HEK293 (cell line): ENCODE measurements around the gene TSPAN10.
A peak's percentile ranks its signal among the peaks of the same experiment; 100 is the strongest.

Experiments used
- CTCF ChIA-PET: fragments of 350-600 bp; formaldehyde crosslinking; extraction: SDS; loops from one replicate; lab custom pipeline; 2021; ENCODE audit warnings: antibody characterized with exemption; lab: Yijun Ruan, JAX
- POLR2A ChIA-PET: fragments of 300-600 bp; formaldehyde crosslinking; extraction: SDS; loops from one replicate; lab custom pipeline; 2020; ENCODE audit warnings: antibody characterized with exemption, inconsistent platforms; lab: Yijun Ruan, JAX
- H3K27ac ChIP-seq: fragments of 200-500 bp; sonication (Bioruptor generic); 2 replicates; pipeline ENCODE4 v1.5.1; 2014; ENCODE audit warnings: low read depth, low read length, control low read depth, inconsistent platforms; ENCODE audit errors: extremely low read depth
- H3K36me3 ChIP-seq, 2 experiments: fragments of 200-500 bp in 1 of 2; sonication (Bioruptor generic) in 1 of 2; 1 replicate in 1 of 2; 2 replicates in 1 of 2; pipeline ENCODE4 v1.5.1; 2014 to 2017; ENCODE audit warnings: inconsistent platforms in 2 of 2, low read length in 2 of 2; ENCODE audit not compliant: control insufficient read depth in 2 of 2, insufficient read depth in 1 of 2
- H3K4me1 ChIP-seq: fragments of 200-500 bp; sonication (Bioruptor generic); 2 replicates; pipeline ENCODE4 v1.5.1; 2014; ENCODE audit warnings: mild to moderate bottlenecking, low read length, inconsistent platforms; ENCODE audit not compliant: control insufficient read depth, insufficient read depth
- H3K4me3 ChIP-seq: 2 replicates; pipeline ENCODE4 v1.5.1; 2011; ENCODE audit warnings: low read depth, mild to moderate bottlenecking, control low read depth, low read length, moderate library complexity
- H3K9me3 ChIP-seq: fragments of 200-500 bp; sonication (Bioruptor generic); 2 replicates; pipeline ENCODE4 v1.5.1; 2014; ENCODE audit warnings: low read depth, low read length, inconsistent platforms; ENCODE audit not compliant: control insufficient read depth, insufficient read depth
- AEBP2 ChIP-seq: fragments of 450-650 bp; formaldehyde crosslinking; IDR thresholded peaks from 2 replicates; pipeline ENCODE4 v1.5.1; 2016; ENCODE audit warnings: missing biosample characterization, missing genetic modification characterization, borderline replicate concordance
- HOXA7 ChIP-seq: sonication (generic); formaldehyde crosslinking; IDR thresholded peaks from 2 replicates; pipeline ENCODE4 v1.8.1; 2022; ENCODE audit warnings: missing genetic modification reagents, borderline replicate concordance
- IKZF3 ChIP-seq: fragments of 450-650 bp; IDR thresholded peaks from 2 replicates; pipeline ENCODE4 v1.5.0; 2018; ENCODE audit warnings: missing biosample characterization, mild to moderate bottlenecking, missing genetic modification characterization, moderate library complexity
- INSM2 ChIP-seq: fragments of 450-650 bp; formaldehyde crosslinking; IDR thresholded peaks from 2 replicates; pipeline ENCODE4 v1.5.1; 2016; ENCODE audit warnings: missing biosample characterization, missing genetic modification characterization
- KLF10 ChIP-seq: fragments of 450-650 bp; IDR thresholded peaks from 2 replicates; pipeline ENCODE4 v1.5.1; 2018; ENCODE audit warnings: missing biosample characterization, mild to moderate bottlenecking, missing genetic modification characterization
- KLF16 ChIP-seq: fragments of 450-650 bp; formaldehyde crosslinking; IDR thresholded peaks from 2 replicates; pipeline ENCODE4 v1.5.1; 2017; ENCODE audit warnings: missing biosample characterization, missing genetic modification characterization
- MEIS1 ChIP-seq: sonication (generic); formaldehyde crosslinking; IDR thresholded peaks from 2 replicates; pipeline ENCODE4 v1.8.1; 2022; ENCODE audit warnings: missing genetic modification reagents, mild to moderate bottlenecking, borderline replicate concordance
- OSR2 ChIP-seq: fragments of 450-650 bp; formaldehyde crosslinking; IDR thresholded peaks from 2 replicates; pipeline ENCODE4 v1.5.1; 2016; ENCODE audit warnings: missing biosample characterization, missing genetic modification characterization
- RBAK ChIP-seq: fragments of 450-650 bp; formaldehyde crosslinking; IDR thresholded peaks from 2 replicates; pipeline ENCODE4 v1.5.1; 2016; ENCODE audit warnings: missing biosample characterization, missing genetic modification characterization
- REPIN1 ChIP-seq: fragments of 450-650 bp; formaldehyde crosslinking; IDR thresholded peaks from 2 replicates; pipeline ENCODE4 v1.5.1; 2017; ENCODE audit warnings: missing biosample characterization, missing genetic modification characterization, low read depth
- SP2 ChIP-seq: fragments of 450-650 bp; formaldehyde crosslinking; IDR thresholded peaks from 2 replicates; pipeline ENCODE4 v1.5.1; 2016; ENCODE audit warnings: missing biosample characterization, missing genetic modification characterization
- SP7 ChIP-seq: fragments of 450-650 bp; formaldehyde crosslinking; IDR thresholded peaks from 2 replicates; pipeline ENCODE4 v1.5.1; 2016; ENCODE audit warnings: missing biosample characterization, missing genetic modification characterization
- ZBTB17 ChIP-seq: fragments of 450-650 bp; formaldehyde crosslinking; IDR thresholded peaks from 2 replicates; pipeline ENCODE4 v1.5.1; 2016; ENCODE audit warnings: missing biosample characterization, missing genetic modification characterization
- ZBTB44 ChIP-seq: fragments of 450-650 bp; IDR thresholded peaks from 2 replicates; pipeline ENCODE4 v1.5.1; 2018; ENCODE audit warnings: missing biosample characterization, mild to moderate bottlenecking, missing genetic modification characterization
- ZBTB6 ChIP-seq: fragments of 450-650 bp; formaldehyde crosslinking; IDR thresholded peaks from 2 replicates; pipeline ENCODE4 v1.5.1; 2017; ENCODE audit warnings: missing biosample characterization, missing genetic modification characterization
- ZFHX2 ChIP-seq: fragments of 450-650 bp; formaldehyde crosslinking; conservative IDR thresholded peaks from 2 replicates; pipeline ENCODE4 v1.5.1; 2016; ENCODE audit warnings: missing biosample characterization, missing genetic modification characterization
- ZFP41 ChIP-seq: fragments of 450-650 bp; formaldehyde crosslinking; IDR thresholded peaks from 2 replicates; pipeline ENCODE4 v1.5.1; 2016; ENCODE audit warnings: missing biosample characterization, missing genetic modification characterization, borderline replicate concordance
- ZNF10 ChIP-seq: fragments of 450-650 bp; formaldehyde crosslinking; IDR thresholded peaks from 2 replicates; pipeline ENCODE4 v1.5.1; 2017; ENCODE audit warnings: missing biosample characterization, missing genetic modification characterization
- ZNF133 ChIP-seq: fragments of 450-650 bp; formaldehyde crosslinking; IDR thresholded peaks from 2 replicates; pipeline ENCODE4 v1.5.1; 2016; ENCODE audit warnings: missing biosample characterization, missing genetic modification characterization
- ZNF157 ChIP-seq: fragments of 450-650 bp; formaldehyde crosslinking; IDR thresholded peaks from 2 replicates; pipeline ENCODE4 v1.5.1; 2016; ENCODE audit warnings: missing biosample characterization, missing genetic modification characterization
- ZNF354C ChIP-seq: fragments of 450-650 bp; formaldehyde crosslinking; IDR thresholded peaks from 2 replicates; pipeline ENCODE4 v1.5.1; 2016; ENCODE audit warnings: missing biosample characterization, missing genetic modification characterization, low read depth, borderline replicate concordance
- ZNF366 ChIP-seq: fragments of 450-650 bp; formaldehyde crosslinking; conservative IDR thresholded peaks from 2 replicates; pipeline ENCODE4 v1.5.1; 2016; ENCODE audit warnings: missing biosample characterization, missing genetic modification characterization
- ZNF416 ChIP-seq: fragments of 450-650 bp; formaldehyde crosslinking; IDR thresholded peaks from 2 replicates; pipeline ENCODE4 v1.5.1; 2016; ENCODE audit warnings: missing biosample characterization, missing genetic modification characterization
- ZNF560 ChIP-seq: fragments of 450-650 bp; formaldehyde crosslinking; IDR thresholded peaks from 2 replicates; pipeline ENCODE4 v1.5.1; 2017; ENCODE audit warnings: missing biosample characterization, missing genetic modification characterization, borderline replicate concordance
- ZNF600 ChIP-seq: fragments of 450-650 bp; formaldehyde crosslinking; IDR thresholded peaks from 2 replicates; pipeline ENCODE4 v1.5.1; 2016; ENCODE audit warnings: missing biosample characterization, missing genetic modification characterization
- ZNF791 ChIP-seq: fragments of 450-650 bp; formaldehyde crosslinking; IDR thresholded peaks from 2 replicates; pipeline ENCODE4 v1.5.1; 2016; ENCODE audit warnings: missing biosample characterization, missing genetic modification characterization
- ZSCAN30 ChIP-seq: fragments of 450-650 bp; IDR thresholded peaks from 2 replicates; pipeline ENCODE4 v1.5.1; 2018; ENCODE audit warnings: missing biosample characterization, mild to moderate bottlenecking, missing genetic modification characterization, moderate library complexity
- ZSCAN5A ChIP-seq: fragments of 450-650 bp; formaldehyde crosslinking; IDR thresholded peaks from 2 replicates; pipeline ENCODE4 v1.5.1; 2016; ENCODE audit warnings: missing biosample characterization, missing genetic modification characterization

The TSPAN10 gene

GRCh38 chr17:81636505-81637288, at the start of gene TSPAN10, which contains the start of gene NPLOC4:
Gene TSPAN10 (plus strand): TSS chr17:81637196. CDS start chr17:81642413, 5,217 bp downstream.
Gene NPLOC4 (minus strand): TSS chr17:81637112. CDS start chr17:81636930, 182 bp downstream.
- Histone ChIP-seq H3K9me3 (no peaks in the 10 kb centered on the region), H3K36me3 (peaks cover 6 to 9% of the 10 kb centered on the region in 2 experiments), H3K27ac (peak within 1 kb of the TSS; percentile 98), H3K4me1 (peaks cover 9% of the 10 kb centered on the region; the same call in 1 of the 2 replicates), H3K4me3 (peak within 1 kb of the TSS; percentile 83)
- CTCF ChIA-PET, result no interaction called here
- POLR2A ChIA-PET, result interaction anchor here (0.6 to 2.0 kb wide), 10 partner anchors 19 to 414 kb away, joined by 3 to 6 read pairs (median 4); partner anchors contain the start of genes ARL16, CCDC137, CEP131 and HGS
- TF ChIP-seq ZNF157 (no peak), SP2 (tag by site-specific recombination) (peak; percentile 54), MEIS1 (CRISPR knock-in tag) (no peak), ZNF416 (no peak), IKZF3 (tag by site-specific recombination) (peak; percentile 80), ZFHX2 (peak; percentile 91), REPIN1 (tag by site-specific recombination) (no peak), ZNF354C (no peak), ZNF133 (tag by site-specific recombination) (no peak), KLF10 (tag by site-specific recombination) (peak; percentile 77; the same call in 1 of the 2 replicates), ZBTB6 (tag by site-specific recombination) (0 out of 2 replicates have a peak, but pooled peaks have one; percentile 12), ZBTB44 (tag by site-specific recombination) (peak; percentile 66; the same call in 1 of the 2 replicates), ZNF791 (tag by site-specific recombination) (no peak), ZNF600 (no peak), SP7 (tag by site-specific recombination) (peak; percentile 64; the same call in 1 of the 2 replicates), ZNF10 (tag by site-specific recombination) (0 out of 2 replicates have a peak, but pooled peaks have one; percentile 48), ZNF366 (tag by site-specific recombination) (peak; percentile 91), KLF16 (tag by site-specific recombination) (peak; percentile 86), ZFP41 (tag by site-specific recombination) (no peak), AEBP2 (tag by site-specific recombination) (no peak), OSR2 (tag by site-specific recombination) (no peak), HOXA7 (CRISPR knock-in tag) (no peak), ZBTB17 (tag by site-specific recombination) (peak; percentile 59; the same call in 1 of the 2 replicates), INSM2 (tag by site-specific recombination) (no peak), ZNF560 (tag by site-specific recombination) (no peak), ZSCAN5A (no peak), ZSCAN30 (tag by site-specific recombination) (peak; percentile 89), RBAK (tag by site-specific recombination) (no peak)
